ENCODE results near the gene DZIP3. TPM values are rescaled to one million over a fixed set of nuclear protein-coding genes. Genes with fewer than 3 reads are reported as not detected.

Gene DZIP3
- total and polyA plus RNA-seq, 10 of the 15 experiments (the other 5 are each of a cell fraction or from before 2014, with no cell fraction given): 4.3 to 15.6 (median 9.2) TPM

DNA sequence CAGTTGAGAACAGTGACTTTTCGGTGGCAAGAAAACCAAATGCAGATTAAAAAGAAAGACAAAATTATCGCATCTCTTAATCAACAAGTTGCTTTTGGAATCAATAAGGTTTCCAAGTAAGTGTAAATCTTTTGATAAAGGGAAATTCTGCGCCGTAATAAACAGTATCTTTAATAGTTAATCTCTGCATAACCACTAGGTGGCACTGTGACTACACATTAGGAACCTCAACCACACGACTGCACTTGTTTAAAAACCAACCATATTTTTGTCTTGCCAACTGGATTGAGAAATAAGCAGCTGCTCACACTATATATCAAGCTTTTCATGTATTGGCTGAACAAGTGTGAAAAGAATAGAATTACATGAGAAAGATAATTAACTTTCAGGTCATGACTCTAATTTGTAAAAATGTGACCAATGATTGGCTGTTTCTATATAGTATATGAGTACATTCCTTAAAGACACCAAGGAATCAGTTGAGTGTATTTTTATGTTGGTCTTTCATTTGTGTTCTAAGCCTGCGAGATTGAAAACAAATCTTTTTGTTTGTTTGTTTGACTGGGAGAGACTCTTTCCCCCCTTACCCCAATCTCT is 72.7 kb downstream of the DZIP3 start:
- peak; percentile 41 for FAIRE-seq

More for the DNA sequence above, 72.7 kb downstream of the DZIP3 start:
- no peak overlapping the region for H3K27ac ChIP-seq (ENCODE audit: control insufficient read depth, insufficient read depth)
- WGBS (ENCODE audit: insufficient coverage, insufficient replicate concordance, low lambda C conversion rate, missing lambda C conversion rate): under 1% methylated on average over 6 of the region's 6 CpGs
- H3K27me3 ChIP-seq (replicated peaks in 1 of 2; ENCODE audit: control insufficient read depth in 2 of 2, insufficient read depth in 2 of 2, low read length in 1 of 2): no peaks in the 10 kb centered on the region
- CTCF ChIA-PET: interaction anchor here (0.7 to 4.5 kb wide), 10 partner anchors 9 to 831 kb away, joined by 3 to 73 read pairs (median 6); no protein-coding TSS in a partner anchor
- H3K9ac ChIP-seq (ENCODE audit: control insufficient read depth, insufficient read depth, low read length): no peak overlapping the region
- BruUV-seq (replicated peaks): no TSS peak
- H4K20me1 ChIP-seq (ENCODE audit: control insufficient read depth, insufficient read depth): no peaks in the 10 kb centered on the region
- RAD21 ChIA-PET (ENCODE audit: unreplicated experiment): interaction anchor here (0.6 to 1.5 kb wide), 4 partner anchors 156 to 361 kb away, joined by 3 to 12 read pairs (median 4); no protein-coding TSS in a partner anchor
- H3K36me3 ChIP-seq (ENCODE audit: control insufficient read depth in 2 of 2, insufficient read depth in 2 of 2, low read length in 1 of 2): no peaks in the 10 kb centered on the region
- DNase-seq (ENCODE audit: low read depth, low spot score) (peak; percentile 11), ATAC-seq (peak; percentile 89)
- no peak overlapping the region for H3K4me3 ChIP-seq
- TF ChIP-seq NBN (IDR thresholded peaks at IDR 0.05) (no peak), JUNB (IDR thresholded peaks at IDR 0.05) (no peak), SMC3 (IDR thresholded peaks at IDR 0.05; ENCODE audit: borderline replicate concordance, low read length) (peak; percentile 80; the same call in 1 of the 2 replicates), RAD21 (IDR thresholded peaks at IDR 0.05; ENCODE audit: insufficient read depth, low read depth, low read length) (peak; percentile 91), POLR2AphosphoS5 (IDR thresholded peaks at IDR 0.05; ENCODE audit: low read length) (no peak), RUNX3 (IDR thresholded peaks at IDR 0.05; ENCODE audit: low read length) (peak; percentile 76), YY1 (IDR thresholded peaks at IDR 0.05; ENCODE audit: low read depth, low read length) (0 out of 2 replicates have a peak, but pooled peaks have one; percentile 30), NFYA (IDR thresholded peaks at IDR 0.05; ENCODE audit: borderline replicate concordance, low read depth, low read length) (no peak), TCF7 (IDR thresholded peaks at IDR 0.05; ENCODE audit: borderline replicate concordance) (no peak)
- TF ChIP-seq, protein P1, sequence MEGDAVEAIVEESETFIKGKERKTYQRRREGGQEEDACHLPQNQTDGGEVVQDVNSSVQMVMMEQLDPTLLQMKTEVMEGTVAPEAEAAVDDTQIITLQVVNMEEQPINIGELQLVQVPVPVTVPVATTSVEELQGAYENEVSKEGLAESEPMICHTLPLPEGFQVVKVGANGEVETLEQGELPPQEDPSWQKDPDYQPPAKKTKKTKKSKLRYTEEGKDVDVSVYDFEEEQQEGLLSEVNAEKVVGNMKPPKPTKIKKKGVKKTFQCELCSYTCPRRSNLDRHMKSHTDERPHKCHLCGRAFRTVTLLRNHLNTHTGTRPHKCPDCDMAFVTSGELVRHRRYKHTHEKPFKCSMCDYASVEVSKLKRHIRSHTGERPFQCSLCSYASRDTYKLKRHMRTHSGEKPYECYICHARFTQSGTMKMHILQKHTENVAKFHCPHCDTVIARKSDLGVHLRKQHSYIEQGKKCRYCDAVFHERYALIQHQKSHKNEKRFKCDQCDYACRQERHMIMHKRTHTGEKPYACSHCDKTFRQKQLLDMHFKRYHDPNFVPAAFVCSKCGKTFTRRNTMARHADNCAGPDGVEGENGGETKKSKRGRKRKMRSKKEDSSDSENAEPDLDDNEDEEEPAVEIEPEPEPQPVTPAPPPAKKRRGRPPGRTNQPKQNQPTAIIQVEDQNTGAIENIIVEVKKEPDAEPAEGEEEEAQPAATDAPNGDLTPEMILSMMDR (IDR thresholded peaks at IDR 0.05 in 2 of 3, conservative IDR thresholded peaks at IDR 0.05 in 1 of 3; ENCODE audit: control insufficient read depth in 2 of 3, extremely low read depth in 1 of 3, insufficient read depth in 1 of 3, low read depth in 3 of 3, low read length in 3 of 3): peak; percentile 63 to 77 (median 68)
- TF ChIP-seq, protein P2, sequence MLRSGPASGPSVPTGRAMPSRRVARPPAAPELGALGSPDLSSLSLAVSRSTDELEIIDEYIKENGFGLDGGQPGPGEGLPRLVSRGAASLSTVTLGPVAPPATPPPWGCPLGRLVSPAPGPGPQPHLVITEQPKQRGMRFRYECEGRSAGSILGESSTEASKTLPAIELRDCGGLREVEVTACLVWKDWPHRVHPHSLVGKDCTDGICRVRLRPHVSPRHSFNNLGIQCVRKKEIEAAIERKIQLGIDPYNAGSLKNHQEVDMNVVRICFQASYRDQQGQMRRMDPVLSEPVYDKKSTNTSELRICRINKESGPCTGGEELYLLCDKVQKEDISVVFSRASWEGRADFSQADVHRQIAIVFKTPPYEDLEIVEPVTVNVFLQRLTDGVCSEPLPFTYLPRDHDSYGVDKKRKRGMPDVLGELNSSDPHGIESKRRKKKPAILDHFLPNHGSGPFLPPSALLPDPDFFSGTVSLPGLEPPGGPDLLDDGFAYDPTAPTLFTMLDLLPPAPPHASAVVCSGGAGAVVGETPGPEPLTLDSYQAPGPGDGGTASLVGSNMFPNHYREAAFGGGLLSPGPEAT (IDR thresholded peaks at IDR 0.05; ENCODE audit: low read depth): no peak
- POLR2A ChIA-PET: no interaction called here
- in situ Hi-C loops (cut with MboI) (loop anchor here (5.0 to 25.0 kb wide), 2 partner anchors 255 to 425 kb away; no protein-coding TSS in a partner anchor), intact Hi-C loops (cut with micrococcal nuclease; ENCODE audit: unreplicated experiment) (loop anchor here (1.0 to 2.0 kb wide), 5 partner anchors 157 to 420 kb away; no protein-coding TSS in a partner anchor)
- no peak overlapping the region for H2AFZ ChIP-seq (ENCODE audit: control insufficient read depth, low read depth, low read length)
- no peaks in the 10 kb centered on the region for H3K4me1 ChIP-seq (ENCODE audit: control insufficient read depth, insufficient read depth, low read length)
- H3K79me2 ChIP-seq (ENCODE audit: control insufficient read depth, insufficient read depth, low read length): no peaks in the 10 kb centered on the region
- H3K4me2 ChIP-seq (ENCODE audit: control insufficient read depth, insufficient read depth): no peak overlapping the region
- no peaks in the 10 kb centered on the region for H3K9me3 ChIP-seq (replicated peaks; ENCODE audit: control insufficient read depth, insufficient read depth, low read length)
- SMC1A ChIA-PET (ENCODE audit: uncharacterized antibody, unreplicated experiment): interaction anchor here (0.6 to 5.2 kb wide), 7 partner anchors 9 to 361 kb away, joined by 3 to 41 read pairs (median 3); no protein-coding TSS in a partner anchor
